NCI-H187 treated with DMSO at 0.1 percent for 48 hours (cell line): Measurements from ENCODE around the gene RSRC1.
"Not testable (repeated sequence)": the region's sequence is repeated elsewhere in the genome, so short reads cannot be mapped to it uniquely, and the experiment has no call there.

ENCODE experiments used
- DNase-seq: peaks from one replicate; lab custom pipeline; 2025; lab: John Stamatoyannopoulos, UW

RSRC1 gene

DNA sequence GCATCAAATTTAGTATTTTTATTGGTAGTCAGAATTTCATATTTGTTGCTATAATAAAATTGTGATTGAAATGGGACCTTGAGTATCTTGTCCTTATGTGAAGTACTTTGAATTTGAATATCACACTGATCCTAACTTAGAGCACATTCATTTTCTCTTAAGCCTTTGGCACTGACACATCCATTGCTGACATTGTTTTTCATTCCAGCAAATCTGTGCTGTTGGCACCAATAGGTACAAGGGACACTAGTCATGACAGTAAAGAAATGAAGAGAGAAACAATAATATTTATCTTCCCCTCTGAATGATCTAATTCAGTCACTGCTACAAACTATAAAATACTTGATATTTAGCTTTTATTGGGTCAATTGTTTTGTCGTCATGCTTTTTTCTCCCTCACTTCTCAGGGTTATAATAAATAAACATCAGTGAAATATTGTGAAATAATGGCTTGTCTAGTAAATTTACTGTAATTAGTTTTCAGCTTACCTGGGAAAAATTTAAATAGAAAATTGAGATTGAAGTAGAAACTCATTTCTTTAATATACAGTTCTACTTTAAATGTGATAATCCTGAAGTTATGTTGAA, 294.3 kb downstream of the RSRC1 start:
- no peak for DNase-seq

DNA sequence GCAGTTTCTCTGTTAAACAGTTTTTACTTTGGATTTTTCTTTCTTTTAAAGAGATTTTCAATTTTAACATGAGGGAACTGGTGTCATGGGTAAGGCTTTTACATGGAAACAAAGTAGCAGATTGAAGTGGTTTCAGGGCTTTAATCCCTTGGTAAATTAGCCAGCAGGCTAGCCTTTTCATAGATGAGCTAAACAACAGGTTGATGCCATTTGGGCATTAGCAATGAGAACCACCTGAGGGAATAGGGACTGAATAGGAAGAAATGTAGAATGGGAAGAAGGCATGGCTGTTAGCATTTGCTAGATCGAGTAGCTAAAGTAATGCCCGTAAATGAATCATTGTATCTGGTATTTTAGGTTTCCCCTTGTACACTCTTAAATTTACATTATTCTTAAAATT, 295.6 kb downstream of the RSRC1 start:
- no peak for DNase-seq

DNA sequence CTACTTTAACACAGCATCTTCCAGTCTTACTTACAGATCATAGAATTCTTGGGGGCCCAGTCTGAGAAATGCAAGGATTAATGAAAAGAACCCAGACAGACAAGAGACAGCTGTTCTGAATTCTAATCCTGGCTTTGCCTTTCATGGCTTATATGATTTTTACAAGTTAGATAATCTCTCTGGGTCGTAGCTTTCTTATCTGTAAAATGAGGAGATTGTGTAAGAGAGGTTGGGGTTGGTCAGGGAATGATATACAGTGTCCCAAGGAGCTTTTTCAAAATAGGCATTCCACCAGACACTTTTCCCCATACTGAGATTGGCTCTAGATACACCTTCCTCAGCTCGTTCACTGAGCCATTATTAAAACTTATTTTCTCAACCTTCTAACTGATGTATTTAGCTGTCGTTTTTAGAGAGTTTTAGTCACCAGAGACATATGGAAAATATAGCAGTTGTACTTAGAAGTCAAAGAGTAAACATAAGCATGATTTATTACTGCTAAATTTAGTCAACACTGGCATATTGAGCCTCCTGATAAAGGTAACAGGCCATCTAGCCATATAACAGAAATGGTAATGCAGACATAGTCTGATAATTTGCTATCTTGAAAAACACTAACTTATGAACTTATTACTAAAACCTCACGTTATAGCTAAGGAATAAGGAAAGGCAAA, 298.1 kb downstream of the RSRC1 start:
- DNase-seq = no peak

DNA sequence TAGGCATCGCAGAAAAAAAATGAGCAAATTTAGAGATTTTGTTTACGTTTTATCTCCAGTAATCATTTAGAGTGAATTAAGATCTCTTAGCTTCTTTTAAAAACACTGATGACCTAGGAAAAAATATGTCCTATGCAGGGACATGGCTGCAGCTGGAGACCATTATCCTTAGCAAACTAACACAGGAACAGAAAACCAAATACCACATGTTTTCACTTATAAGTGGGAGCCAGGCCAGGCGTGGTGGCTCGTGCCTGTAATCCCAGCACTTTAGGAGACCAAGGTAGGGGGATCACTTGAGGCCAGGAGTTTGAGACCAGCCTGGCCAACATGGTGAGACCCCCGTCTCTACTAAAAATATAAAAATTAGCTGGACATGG, 298.6 kb downstream of the RSRC1 start:
- not testable (repeated sequence) for DNase-seq

DNA sequence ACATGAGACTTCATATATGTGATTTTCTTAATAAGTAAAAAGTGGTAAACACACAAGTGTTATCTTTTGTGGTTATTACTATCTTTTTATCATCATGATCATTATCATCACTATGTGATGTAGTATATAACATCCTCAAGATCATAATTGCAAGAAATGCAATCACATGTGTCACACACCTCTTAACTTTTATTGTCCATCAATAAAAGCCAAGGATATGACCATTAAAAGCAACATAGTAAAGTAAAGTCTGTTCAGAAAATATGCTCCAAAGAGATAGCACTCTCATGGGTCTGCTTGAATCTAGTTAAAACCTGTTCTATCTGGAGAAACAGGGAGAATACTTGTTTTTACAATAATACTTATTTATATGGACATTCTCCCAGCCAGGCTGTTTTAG, 308.1 kb downstream of the RSRC1 start:
- no peak for DNase-seq

DNA sequence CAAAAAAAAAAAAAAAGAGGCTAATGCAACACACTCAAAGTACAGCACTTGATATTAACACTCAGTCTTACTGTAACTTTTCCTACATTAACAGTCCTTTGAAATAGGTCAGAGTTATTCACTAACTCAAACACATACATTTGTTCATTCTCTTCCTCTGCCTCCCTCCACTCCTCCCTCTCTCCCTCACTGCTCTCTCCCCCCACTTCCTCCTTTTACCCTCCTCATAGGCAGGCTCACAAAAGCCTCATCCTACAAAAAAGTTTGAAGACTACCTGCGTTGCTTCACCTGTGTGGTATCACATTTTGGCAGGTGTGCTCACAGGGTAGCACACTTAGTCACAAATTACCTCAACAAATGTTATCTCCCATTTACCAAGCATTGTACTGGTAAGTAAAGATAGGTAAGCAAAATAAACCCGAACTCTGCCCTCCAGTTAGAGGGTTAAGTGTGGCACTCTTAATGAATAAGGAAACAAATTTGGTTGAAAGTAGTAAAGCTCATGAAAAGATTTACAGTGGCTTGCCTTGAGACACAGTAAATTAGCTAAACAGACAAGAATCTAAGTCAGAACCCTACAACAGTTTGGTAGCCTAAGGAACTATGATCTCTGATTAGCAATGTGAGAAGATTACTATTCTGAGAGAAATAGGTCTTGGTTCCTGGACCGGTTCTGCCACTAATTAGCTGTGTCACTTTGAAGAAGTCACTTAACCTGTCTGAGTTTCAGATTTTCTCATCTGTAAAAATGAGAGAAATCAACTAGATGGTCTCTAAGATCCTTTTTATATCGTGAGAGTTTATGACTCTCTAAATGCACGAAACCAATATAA, 310.1 kb downstream of the RSRC1 start:
- no peak for DNase-seq

DNA sequence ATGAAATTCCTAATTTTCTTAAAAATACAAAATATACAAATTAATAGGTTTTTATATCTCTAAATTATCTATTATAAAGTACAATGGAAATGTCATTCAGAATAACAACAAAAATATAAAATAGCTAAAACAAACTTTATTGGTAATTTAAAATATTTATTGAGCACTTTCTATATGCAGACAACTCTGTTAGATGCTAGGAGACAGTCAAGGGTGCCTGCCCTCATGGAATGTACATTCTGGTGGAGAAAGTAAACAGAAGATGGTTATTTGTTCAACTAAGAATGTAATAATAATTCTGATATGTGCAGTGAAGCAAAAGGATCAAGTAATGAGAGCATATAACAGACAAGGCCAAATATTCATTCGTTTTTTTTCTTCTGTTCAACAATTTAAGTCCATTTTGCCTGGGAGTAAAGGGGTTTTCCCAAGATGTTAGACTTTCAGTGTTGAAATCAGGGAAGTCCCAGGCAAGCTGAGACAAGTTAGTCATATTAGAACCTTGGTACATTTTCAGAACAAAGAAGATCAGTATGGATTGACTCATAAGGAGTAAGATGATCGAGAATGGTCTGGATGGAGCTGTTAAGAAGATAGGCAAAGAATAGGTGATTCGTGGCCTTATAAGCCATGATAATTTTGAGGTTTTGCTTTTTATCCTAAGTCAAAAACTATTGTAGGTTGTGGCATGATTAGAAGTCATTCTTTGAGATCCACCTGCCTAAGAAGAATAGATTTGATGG, 310.9 kb downstream of the RSRC1 start:
- DNase-seq = no peak

DNA sequence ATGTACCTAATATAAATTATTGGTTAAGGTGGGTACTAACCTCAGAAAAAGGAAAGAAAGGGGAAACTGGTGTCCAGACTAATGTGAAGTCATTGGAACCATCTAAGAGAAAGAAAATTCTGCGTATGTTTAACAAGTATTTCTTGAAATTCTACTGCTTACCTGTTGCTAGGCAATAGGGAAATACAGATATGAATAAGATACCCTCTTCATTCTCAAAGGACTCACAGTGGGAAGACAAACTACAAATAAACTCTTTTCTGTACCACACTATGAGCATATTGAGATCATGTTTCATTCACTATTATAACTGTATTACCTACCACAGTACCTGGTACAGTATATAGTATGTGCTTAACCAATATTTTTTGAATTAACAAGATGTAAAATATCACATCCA, 320.6 kb downstream of the RSRC1 start:
- DNase-seq = no peak

DNA sequence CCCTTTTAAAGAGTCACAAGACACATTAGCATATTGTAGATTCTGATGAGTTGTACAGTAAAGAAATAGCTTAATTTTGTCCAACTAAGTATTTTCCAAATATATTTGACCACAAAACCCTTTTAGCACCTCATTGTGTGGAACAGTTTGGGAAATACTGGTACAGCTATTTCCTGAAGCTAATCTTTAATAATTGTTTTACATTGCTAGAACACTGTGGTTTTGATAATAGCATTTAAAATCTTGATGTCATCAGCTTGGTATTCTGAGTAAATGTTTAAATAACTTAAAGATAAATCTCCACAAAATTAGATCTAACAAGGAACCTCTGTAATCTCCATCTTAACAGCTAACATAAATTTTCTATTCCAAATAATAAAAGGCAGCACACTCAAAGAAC, 321.1 kb downstream of the RSRC1 start:
- DNase-seq = no peak

DNA sequence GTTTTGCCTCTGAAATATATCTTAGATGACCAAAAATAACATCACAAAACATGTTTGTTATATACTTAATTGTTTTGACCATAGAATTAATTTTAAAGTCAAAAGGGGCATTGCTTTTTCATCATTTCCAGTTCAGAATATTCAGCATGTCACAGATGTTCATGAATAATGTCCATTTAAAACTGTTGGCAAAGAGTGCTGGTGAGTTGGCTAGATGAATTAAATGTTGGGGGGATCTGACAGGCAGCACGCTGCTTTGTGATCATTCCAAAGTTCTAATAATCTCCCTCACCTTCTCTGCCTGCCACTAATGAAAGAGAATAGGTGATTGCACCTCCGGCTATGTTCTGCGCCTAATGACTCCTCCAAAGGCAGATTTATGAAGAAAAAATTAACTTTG, 321.9 kb downstream of the RSRC1 start:
- no peak for DNase-seq

DNA sequence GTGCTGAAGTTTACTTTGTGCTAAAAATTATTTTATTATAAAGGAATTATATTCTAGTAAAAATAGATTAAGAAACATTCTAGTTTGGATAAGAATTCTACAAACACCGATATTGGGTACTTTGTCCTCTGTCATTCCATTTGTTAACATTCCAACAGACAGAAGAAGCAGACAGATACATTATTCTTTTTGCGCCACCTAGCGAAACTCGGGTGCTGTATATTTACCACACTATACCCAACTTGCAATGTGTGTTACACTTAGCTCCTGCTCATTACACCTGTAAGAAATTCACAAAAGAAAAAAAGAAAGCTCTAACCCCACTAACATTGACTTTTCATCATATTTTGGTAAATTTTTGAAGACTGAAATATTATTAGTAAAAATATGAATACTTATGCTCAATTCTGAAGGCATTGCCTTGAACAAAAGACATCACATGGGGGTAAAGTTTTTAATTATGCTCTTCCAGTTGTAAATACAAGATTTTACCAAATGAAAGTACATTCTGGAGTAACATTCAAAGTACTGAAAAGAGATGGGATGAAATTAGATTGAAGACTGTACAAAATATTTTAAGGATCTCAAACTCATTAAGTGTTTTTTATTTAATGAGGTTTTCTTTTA, 324.6 kb downstream of the RSRC1 start:
- no peak for DNase-seq

DNA sequence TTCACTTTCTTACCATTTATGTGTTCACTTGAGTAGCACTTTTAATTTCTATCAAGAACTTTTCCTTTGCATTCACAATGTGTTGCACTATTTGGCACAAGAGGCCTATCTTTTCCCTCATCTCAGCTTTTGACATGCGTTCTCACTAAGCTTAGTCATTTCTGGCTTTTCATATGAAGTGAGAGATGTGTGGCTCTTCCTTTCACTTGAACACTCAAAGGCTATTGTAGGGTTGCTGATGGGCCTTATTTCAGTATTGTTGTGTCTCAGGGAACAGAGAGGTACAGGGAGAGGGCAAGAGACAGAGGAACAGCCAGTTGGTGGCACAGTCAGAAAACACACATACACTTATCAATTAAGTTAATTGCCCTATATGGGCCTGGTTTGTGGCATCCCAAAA, 333.7 kb downstream of the RSRC1 start:
- no peak for DNase-seq

DNA sequence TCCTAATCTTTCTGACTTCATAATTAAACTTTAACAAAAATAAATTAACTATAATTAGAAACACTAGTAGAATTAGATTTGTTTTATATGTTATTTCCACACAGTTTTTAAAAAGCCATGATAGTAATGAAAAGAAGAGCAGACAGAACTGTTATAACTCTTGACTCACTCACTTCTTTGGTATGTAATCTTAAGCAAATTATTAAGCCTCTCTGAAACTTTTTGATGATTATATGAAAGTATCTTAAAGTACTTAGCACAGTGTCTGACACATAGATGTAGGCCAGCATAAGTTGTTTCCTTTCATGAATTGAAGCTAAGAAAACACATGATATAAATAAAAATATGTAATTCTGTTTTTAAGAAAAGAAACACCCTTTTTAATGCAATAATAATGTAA, 337.5 kb downstream of the RSRC1 start:
- no peak for DNase-seq

DNA sequence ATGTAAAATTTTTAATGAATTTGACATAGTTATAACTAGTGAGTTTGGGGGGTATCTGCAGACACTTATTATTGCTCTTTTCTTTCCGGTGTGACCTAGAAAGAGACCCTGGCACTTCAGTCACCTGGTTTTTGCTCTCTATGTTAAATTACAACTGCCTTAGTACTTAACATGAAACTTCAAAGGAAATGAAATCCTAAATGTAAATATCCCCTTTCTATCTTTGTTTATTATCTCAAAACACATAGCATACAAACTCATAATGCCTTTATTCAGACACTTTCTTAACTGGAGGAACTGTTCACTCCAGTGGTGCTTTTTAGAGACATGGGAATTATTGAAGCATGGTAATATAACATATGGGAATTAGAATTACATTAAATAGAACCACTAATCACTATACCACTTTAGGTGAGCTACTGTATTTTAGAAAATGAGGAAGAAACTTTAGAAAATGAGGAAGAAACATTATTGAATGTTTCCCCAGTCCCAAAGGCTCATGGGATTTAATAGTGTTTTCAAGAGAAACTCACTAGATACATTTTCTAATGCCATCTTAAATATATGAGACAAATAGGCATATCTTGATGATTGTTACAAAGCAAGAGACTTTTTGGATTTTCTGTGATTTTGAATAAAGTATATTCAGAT, 341.6 kb downstream of the RSRC1 start:
- DNase-seq = no peak

DNA sequence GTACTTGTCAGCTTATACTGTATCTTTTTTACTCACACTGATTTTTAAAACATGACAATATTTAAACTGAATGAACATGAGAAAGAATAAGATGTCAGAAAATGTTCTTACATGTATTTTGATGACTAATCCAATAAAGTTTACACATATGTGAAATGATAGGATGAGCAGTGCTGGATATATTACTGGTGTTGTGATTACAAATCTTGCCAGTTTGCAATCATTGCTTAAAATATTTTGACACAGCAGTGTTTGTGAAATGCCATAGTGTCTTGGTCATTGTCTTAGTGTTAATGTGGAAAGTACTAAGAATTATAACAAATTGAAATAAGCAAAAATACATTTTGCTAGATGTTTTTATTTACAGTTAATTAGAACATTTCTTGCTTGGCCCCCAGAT, 342.4 kb downstream of the RSRC1 start:
- no peak for DNase-seq

DNA sequence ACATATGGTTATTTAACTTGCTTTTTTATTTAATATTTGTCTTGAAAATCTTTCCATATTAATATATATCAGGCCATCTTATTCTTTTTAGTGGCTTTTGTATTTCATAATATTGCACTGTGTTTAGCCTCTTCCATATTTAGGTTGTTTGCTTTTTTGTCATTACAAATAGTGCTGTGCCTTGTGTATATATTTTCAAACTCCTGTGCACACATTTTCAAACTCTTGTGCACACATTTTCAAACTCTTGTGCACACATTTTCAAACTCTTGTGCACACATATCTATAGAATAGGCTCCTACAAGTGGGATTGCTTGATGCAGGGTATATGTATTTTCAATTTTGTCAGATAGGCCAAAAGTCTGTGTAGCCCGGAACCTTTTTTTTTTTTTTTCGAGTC, 343.1 kb downstream of the RSRC1 start:
- no peak for DNase-seq

DNA sequence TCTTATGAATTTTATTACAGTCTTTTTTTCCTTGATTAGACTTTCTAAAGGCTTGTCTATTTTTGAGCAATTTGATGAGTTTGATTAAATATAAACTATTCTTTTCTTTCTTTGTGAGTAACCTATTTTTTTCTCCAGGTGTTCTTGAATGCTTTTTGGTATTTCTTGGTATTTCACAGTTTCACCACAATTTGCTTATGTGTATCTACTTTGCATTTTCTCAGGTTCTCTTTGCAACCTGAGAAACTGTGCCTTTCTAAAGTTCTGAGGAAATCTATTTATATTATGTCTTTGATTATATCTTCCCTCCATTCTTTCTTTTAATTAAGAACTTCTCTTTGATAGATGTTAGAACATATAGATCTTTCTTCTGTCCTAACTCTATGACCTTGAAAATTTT, 344.0 kb downstream of the RSRC1 start:
- DNase-seq = no peak

DNA sequence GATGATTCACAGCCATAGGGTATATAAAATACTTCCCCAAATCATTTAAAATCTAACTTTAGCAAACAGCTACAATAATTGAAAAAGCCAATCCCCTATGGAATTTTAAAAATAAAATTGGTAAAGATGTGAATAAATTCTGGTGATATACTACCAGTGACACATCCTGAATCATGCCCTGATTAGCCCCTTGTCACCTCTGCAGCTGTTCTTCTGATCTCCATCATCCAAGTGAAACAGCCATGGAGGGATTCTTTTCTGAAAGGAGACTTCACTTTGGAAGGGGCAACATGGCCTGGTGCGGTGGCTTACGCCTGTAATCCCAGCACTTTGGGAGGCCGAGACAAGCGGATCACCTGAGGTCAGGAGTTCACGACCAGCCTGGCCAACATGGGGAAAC, 345.5 kb downstream of the RSRC1 start:
- DNase-seq = no peak

DNA sequence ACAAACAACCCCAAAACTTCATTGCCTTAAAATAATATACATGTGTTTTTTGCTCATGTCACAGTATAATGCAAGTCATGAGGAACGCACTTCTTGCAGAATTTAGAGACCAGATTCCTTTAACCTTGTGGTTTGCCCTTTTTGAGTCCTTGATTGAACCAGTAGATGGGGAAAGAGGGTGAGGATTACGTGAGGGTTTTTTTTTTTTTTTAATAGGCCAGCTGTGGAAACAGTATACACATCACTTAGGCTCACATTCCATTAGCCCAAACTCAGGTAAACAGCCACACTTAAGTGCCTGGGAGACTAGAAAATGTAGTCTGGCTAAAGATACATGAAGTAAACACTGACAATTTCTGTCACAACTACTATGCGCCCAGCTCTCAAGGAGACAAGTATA, 346.2 kb downstream of the RSRC1 start:
- no peak for DNase-seq

DNA sequence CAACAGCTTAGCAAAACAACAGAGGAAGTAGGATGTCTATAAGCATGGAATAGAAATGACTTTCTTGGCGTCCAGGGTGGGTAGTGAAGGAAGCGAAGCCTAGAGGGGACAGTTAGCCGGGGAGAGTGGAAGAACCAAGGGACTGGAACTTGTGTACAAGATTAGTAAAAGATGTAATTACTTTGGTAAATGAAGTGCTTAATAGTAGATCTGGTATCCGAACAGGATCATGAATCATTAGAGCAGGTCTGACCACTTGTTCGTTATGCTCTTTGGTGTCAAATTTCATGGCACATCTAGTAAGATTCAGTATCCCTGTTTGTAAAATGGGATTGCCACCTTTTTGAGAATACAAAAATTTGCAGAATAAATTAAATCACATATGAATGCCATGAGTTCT, 348.6 kb downstream of the RSRC1 start:
- DNase-seq = no peak

DNA sequence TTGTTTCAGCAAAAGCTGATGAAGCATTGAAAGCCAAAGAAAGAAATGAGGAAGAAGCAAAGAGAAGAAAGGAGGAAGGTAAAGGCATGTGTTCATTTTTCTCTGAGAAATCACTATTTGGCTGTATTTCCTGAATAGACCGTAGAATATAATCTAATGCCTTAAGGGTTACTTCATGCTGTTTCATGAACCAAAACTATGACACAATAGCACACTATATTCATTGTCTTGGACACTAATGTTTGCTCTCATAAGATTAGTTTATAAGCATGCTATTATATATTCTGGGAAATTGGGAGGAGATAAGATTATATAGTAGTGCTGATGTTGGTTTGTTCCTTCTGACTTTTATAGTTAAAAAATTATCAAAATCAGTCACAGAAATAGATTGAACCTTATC, 351.0 kb downstream of the RSRC1 start:
- DNase-seq = no peak

DNA sequence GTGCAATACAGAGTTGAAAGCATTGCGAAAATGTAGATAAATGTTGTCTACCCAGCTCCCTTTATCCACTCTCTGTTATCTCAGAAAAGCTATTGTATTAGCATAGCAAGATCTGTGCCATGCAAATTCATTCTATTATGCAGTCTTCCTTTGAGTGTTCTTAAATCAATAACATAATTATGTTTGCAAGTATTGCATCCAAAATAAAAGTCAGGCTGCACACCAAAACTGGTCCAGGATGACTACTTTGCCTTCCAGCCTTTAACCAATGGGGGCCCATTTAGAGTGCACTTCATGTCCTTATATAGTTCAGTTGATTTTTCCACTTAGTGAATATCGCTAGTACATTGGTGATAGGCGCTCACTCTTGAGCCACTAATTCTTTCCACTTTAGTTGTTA, 353.7 kb downstream of the RSRC1 start:
- DNase-seq = no peak
